ENCODE results near the gene HELZ.
"Not testable (repeated sequence)": the region's sequence is repeated elsewhere in the genome, so short reads cannot be mapped to it uniquely, and the experiment has no call there.

The HELZ gene

GRCh38 chr17:67208232-67208631 is 36.8 kb downstream of the HELZ start:
- peak; percentile 21 for DNase-seq (ENCODE audit: low read depth)
- no peak overlapping the region for H3K4me3 ChIP-seq (replicated peaks; ENCODE audit: low read depth, low read length)
- no peak for TF ChIP-seq CTCF (IDR thresholded peaks at IDR 0.05; ENCODE audit: low read length, missing control alignments)

- DNase-seq (ENCODE audit: low read depth) = no peak
- H3K4me3 ChIP-seq (replicated peaks; ENCODE audit: low read depth, low read length) = no peak overlapping the region
- TF ChIP-seq CTCF (IDR thresholded peaks at IDR 0.05; ENCODE audit: low read length, missing control alignments) = no peak
These were observed 41.2 kb downstream of the HELZ start for GRCh38 chr17:67203818-67204217.

- no peak for DNase-seq (ENCODE audit: low read depth)
- TF ChIP-seq CTCF (IDR thresholded peaks at IDR 0.05; ENCODE audit: low read length, missing control alignments) = no peak
- no peak overlapping the region for H3K4me3 ChIP-seq (replicated peaks; ENCODE audit: low read depth, low read length)
These were observed 42.5 kb downstream of the HELZ start for GRCh38 chr17:67202503-67202902.

GRCh38 chr17:67200727-67201301 is 44.2 kb downstream of the HELZ start:
- no peak overlapping the region for H3K4me3 ChIP-seq (replicated peaks; ENCODE audit: low read depth, low read length)
- peak; percentile 58 for TF ChIP-seq CTCF (IDR thresholded peaks at IDR 0.05; ENCODE audit: low read length, missing control alignments)
- DNase-seq (ENCODE audit: low read depth) = peak; percentile 23

GRCh38 chr17:67198131-67198530 is 46.9 kb downstream of the HELZ start:
- no peak for DNase-seq (ENCODE audit: low read depth)
- no peak overlapping the region for H3K4me3 ChIP-seq (replicated peaks; ENCODE audit: low read depth, low read length)
- no peak for TF ChIP-seq CTCF (IDR thresholded peaks at IDR 0.05; ENCODE audit: low read length, missing control alignments)

- DNase-seq (ENCODE audit: low read depth); H3K4me3 ChIP-seq (replicated peaks; ENCODE audit: low read depth, low read length): not testable (repeated sequence)
These were observed 48.0 kb downstream of the HELZ start for GRCh38 chr17:67197023-67197422.

GRCh38 chr17:67196422-67196821 is 48.6 kb downstream of the HELZ start:
- no peak overlapping the region for H3K4me3 ChIP-seq (replicated peaks; ENCODE audit: low read depth, low read length)
- DNase-seq (ENCODE audit: low read depth) = no peak
- no peak for TF ChIP-seq CTCF (IDR thresholded peaks at IDR 0.05; ENCODE audit: low read length, missing control alignments)

All from fibroblast of pulmonary artery (primary cell).